HG03025 (cell line): Measurements from ENCODE around the gene KRT79.

Experiments used
- ATAC-seq: cut with Tn5 transposase; IDR thresholded peaks from one replicate; pipeline ENCODE4 v1.9.1; 2021; ENCODE audit warnings: mild to moderate bottlenecking, moderate library complexity; ENCODE audit not compliant: unreplicated experiment, low FRiP score

The KRT79 gene

DNA sequence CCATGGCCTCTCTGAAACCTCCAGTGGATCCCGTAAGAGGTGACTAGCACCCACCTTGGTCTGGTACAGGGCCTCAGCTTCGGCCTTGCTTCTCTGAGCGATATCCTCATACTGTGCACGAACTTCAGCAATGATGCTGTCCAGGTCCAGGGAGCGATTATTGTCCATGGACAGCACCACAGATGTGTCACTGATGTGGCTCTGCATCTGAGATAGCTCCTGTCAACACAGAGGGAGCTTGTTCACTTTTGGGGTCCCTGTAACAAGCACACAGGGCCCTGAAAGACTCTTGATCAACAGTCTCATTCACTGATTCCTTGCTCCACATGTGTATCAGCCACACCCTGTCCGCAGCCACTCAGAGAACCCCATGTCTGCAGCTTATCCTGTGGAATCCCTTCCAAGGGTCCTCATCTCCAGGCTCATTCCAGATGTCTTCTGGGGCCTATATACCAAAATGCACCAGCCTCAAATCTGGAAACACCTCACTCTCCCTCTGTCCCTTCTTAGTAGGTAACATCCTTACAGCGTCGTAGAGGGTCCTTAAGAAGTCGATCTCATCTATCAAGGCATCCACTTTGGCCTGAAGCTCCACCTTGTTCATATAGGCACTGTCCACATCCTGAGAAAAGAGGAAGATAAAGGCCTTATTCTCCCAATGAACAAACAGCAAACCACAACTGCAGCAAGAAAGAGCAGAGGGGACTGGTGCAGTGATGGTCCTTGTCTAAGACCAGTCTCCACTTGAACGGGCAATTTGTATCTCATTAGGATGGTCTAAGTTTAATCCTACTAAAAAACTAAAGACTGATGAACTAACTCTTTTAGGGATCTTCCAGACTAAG, 41.7 kb downstream of the KRT79 start:
- no peak for ATAC-seq

DNA sequence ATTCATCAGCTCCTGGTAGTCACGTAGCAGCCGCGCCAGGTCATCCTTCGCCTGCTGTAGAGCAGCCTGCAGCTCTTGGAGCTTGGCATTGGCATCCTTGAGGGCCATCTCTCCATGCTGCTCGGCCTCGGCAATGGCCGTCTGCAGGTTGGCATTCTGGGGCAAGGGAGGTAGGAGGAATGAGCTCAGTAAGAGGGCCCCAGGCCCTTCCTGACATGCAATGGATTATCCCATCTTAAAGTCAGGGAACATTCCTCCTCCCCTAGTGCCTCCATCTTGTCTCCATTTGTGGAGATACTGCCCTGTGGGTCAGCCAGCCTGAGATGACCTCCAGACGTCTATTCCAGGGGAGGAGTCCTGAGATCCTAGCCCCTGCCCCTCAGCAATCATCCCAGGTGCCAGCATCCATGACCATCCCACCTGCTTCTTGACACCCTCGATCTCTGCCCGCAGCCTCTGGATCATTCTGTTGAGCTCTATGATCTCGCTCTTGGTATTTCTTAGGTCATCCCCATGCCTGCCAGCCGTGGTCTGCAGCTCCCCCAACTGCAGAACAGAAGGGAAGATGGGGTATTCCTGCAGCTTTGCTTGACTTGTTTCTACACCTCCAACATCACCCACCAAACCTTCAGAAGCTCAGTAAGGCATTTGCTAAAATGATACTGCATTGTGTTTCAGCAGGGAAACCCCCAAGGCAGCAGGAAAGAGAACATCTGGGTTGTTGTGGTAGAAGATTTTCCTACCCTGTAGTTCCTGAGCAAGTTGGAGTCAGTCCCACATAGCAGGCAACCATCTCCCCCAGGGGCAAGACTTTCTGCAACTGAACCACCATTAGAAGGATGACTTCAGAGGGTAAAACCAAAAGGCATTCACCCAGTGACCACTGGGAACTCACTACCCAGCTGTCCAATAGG, 42.6 kb downstream of the KRT79 start:
- ATAC-seq = no peak

- ATAC-seq = no peak
Measured at GRCh38 chr12:52790427-52791270, 43.5 kb downstream of the KRT79 start.

DNA sequence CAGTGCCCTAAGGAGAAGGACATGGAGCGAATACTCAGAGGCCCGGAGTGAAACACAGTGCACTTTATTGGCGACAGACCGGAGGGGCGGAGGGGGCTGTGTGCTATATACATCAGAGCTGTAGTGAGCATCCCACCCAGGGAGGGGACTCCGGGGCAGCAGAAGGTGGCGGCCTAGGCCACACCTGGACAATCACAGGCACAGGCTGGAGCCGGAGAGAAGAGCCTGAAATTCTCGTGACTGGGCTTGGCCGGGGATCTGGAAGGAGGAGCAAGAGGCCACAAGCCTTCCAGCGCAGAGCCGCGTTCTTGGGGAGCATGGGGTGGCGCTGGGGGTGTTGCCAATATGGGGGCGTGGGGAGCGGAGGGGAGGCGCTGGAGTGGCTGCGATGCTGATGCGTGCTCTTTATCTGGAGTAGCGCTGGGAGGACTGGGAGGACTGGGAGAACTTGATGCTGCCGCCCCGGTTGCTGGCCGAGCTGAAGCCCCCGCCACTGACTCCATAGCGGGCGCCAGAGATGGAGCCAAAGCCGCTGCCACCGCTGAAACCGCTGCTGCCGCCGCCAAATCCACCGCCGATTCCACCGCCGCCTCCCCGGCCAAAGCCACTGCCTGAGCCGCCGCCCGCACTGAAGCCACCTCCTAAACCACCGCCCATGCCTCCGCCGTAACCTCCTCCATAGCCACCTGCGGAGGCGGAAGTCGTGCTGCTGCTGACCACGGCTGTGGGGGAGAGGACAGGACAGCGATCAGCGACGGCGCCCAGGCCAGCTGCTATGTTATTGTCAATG, 44.3 kb downstream of the KRT79 start:
- no peak for ATAC-seq

DNA sequence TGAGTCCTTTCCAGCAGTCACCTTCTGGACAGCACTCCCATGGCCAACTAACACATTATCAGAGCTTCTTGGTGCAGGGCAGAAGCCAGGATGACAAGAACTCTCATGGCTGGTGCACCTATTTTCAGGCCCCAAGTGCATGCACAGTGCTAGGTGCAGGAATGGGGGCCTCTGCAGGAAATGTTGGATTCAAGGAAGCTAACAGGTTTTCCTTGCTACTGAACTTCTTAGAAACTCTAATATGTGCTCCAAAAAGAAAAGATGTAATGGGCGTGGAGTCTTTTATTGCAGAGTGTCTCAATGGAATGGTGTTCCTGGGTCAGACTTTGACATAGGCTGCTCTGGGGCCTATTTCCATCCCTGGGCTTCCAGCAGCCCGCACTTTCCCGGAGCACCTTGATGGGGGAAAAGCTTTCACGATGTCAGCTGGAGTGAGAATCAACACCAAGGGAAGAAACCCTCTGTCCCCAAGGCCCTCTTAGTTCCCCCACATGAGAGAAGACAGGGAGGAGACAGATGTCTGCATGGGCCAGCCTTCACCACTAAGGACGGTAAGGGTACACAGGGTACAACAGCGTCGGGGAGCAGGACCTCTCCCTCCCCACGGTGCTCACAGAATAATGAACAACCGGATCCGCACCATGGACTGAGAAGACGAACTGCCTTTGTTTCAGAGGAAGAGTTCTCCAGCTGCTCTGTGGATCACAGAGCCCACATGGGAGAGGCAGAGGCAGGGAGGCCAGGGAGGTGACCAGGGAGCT, 45.1 kb downstream of the KRT79 start:
- ATAC-seq = no peak

GRCh38 chr12:52788192-52788875, 45.8 kb downstream of the KRT79 start:
- ATAC-seq = no peak

DNA sequence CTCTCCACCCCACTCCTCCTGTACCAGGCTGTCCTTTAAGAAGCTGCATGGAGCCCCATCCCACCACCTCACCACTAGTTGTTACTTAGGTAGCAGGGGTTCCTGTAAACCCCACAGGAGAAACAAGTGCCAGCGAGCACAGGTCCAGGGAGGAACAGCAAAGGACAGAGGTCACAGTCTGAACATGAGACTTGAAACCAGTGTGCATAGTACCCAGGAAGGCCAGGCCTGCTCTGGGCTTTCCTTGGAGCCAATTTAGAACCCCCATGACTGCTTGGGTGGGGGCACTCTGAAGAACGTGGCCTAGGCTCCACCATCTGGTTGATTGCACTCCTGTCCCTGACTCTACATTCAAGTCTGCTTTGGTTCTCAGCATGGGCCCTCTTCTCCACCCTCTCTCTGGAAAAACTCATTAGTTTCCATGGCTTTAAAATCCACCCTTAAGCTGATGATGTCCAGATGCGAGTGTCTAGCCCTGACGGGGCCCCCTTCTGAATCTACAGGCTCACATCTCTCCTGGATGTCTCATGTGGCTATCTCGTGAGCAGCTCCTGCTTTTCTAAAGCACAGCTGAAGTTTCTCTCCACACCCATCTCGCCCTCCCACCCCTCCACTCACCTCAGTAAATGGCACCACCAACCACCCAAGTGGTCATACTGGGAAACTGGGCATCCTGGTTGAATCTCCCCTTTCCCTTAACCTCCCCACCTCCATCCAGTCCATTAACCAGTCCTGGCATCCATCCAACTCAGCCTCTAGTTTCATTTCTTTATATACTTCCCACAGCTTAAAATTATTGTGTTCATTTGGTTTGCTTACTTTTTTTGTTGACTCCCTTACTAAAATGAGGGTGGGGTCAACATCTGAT, 46.6 kb downstream of the KRT79 start:
- ATAC-seq = no peak

GRCh38 chr12:52784909-52785308, 49.2 kb downstream of the KRT79 start:
- ATAC-seq = no peak

DNA sequence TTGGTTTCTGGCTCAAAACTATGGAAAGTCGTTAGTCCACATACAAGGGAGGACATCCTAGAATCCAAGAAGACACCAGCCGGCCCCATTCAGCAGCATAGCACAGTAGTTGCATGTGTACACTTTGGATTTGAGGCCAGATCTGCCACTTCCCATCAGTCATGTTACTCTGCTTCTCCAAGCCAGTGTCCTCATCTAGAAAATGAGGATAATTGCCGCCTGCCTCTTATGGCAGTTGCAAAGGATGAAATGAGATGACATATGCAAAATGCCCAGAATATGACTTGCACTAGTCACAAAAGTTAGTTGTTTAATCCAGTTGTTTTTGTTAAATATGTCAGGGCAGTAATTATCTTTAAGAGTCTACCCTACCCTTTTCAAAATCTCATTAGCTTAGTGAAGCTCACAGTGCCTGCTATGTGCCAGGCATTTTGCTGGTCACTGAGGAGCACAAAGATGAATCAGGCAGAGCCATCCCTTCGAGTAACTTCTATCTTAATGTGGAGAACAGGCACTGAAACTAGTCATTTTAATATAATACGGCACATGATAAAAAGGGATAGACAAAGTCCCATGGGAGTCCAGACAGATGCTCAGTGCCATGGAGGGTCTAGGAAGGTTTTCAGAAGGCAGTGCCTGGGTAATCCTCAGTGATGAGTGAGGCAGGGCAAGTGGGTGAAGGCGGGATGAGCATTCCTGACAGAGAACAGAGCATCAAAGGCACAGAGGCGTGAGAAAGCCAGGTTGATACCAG, 50.4 kb downstream of the KRT79 start:
- ATAC-seq = no peak

GRCh38 chr12:52782502-52782901, 51.6 kb downstream of the KRT79 start:
- ATAC-seq = no peak

DNA sequence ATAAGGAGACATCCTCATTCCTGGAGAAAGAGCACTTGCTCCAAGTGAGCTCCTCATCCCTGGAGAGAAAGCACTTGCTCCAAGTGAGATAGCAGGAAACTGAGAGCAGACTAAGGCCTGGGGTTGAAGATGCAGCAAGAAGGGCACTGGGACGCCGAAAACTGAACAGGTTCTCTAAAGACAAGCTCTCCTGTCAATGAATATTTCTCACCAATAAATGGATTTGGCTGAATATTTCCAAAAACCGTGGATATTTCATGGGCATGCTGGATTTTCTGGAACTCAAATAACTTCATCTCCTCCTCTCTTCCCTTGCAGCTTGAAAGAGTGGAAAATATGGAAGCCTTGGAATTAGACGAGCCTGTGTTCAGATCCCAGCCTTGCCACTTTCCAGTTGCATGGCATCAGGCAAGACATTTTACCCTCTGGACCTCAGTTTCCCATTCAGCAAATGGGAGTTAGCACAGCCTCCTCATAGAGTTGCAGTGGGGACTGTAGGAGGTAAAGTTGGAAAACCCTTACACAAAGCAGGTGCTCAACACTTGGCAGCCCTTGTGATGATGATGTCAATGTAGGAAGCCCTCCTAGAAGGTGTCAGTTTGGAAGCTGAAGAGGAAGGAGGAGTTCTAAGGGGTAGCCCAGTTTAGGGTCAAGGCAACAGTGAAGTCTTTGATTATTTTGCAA, 52.6 kb downstream of the KRT79 start:
- ATAC-seq = no peak

GRCh38 chr12:52779914-52780313, 54.2 kb downstream of the KRT79 start:
- ATAC-seq = no peak

DNA sequence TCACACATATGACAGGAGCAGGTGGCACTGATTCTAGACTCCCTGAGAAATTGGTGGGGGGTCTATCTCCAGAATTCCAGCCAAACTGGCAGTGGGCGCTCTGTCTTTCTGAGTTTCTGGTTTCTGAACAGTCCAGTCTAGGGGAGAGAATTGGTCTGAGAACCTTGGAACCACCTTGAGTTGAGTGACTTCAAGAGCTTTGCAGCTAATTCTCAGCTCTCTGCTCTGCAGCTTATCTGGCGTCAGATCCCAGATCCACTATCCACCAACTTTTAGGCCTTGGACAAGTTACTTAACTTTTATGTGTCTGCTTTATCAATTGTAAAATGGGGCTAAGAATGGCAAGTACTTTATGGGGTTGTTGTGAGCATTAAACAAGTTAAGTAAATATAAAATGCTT, 55.3 kb downstream of the KRT79 start:
- no peak for ATAC-seq

- no peak for ATAC-seq
Measured at GRCh38 chr12:52777566-52777965, 56.5 kb downstream of the KRT79 start.

GRCh38 chr12:52776913-52777395, 57.2 kb downstream of the KRT79 start, which contains the start of gene KRT76:
KRT76 (minus strand) TSS chr12:52777345; CDS start chr12:52777291, 54 bp downstream.
- no peak for ATAC-seq

- ATAC-seq = no peak
Measured at GRCh38 chr12:52776435-52776834, 57.7 kb downstream of the KRT79 start.
